ENCODE data around the gene VSTM4. TPM values are rescaled to one million over a fixed set of nuclear protein-coding genes. Genes with fewer than 3 reads are reported as not detected.

VSTM4 gene
- polyA plus RNA-seq, 1 experiment, result 4.4 TPM

- Histone ChIP-seq H3K27me3 (ENCODE audit: control insufficient read depth, insufficient read depth, low read length) (no peaks in the 10 kb centered on the region; the same call in 1 of the 2 replicates), H3K36me3 (ENCODE audit: control insufficient read depth, insufficient read depth, low read length) (no peaks in the 10 kb centered on the region), H3K4me3 (ENCODE audit: low read depth, low read length) (no peak overlapping the region)
- ChIA-PET CTCF (no interaction called here), POLR2A (no interaction called here)
- DNase-seq (ENCODE audit: low read depth), result no peak
- TF ChIP-seq CTCF (IDR thresholded peaks at IDR 0.05; ENCODE audit: insufficient read depth, low read depth, low read length), result no peak
Observed at GRCh38 chr10:49075743-49076142, 39.6 kb downstream of the VSTM4 start.

- Histone ChIP-seq H3K36me3 (ENCODE audit: control insufficient read depth, insufficient read depth, low read length) (no peaks in the 10 kb centered on the region), H3K4me3 (ENCODE audit: low read depth, low read length) (no peak overlapping the region), H3K27me3 (ENCODE audit: control insufficient read depth, insufficient read depth, low read length) (no peaks in the 10 kb centered on the region; the same call in 1 of the 2 replicates)
- no peak for TF ChIP-seq CTCF (IDR thresholded peaks at IDR 0.05; ENCODE audit: insufficient read depth, low read depth, low read length)
- ChIA-PET POLR2A (no interaction called here), CTCF (no interaction called here)
- no peak for DNase-seq (ENCODE audit: low read depth)
Observed at GRCh38 chr10:49074836-49075682, 40.3 kb downstream of the VSTM4 start.

- no peaks in the 10 kb centered on the region for H3K27me3 ChIP-seq (ENCODE audit: control insufficient read depth, insufficient read depth, low read length)
- TF ChIP-seq CTCF (IDR thresholded peaks at IDR 0.05; ENCODE audit: insufficient read depth, low read depth, low read length), result no peak
- no peak overlapping the region for H3K4me3 ChIP-seq (ENCODE audit: low read depth, low read length)
- POLR2A ChIA-PET, result no interaction called here
- no peaks in the 10 kb centered on the region for H3K36me3 ChIP-seq (ENCODE audit: control insufficient read depth, insufficient read depth, low read length)
- CTCF ChIA-PET, result no interaction called here
- DNase-seq (ENCODE audit: low read depth), result no peak
Observed at GRCh38 chr10:49072166-49072885, 43.0 kb downstream of the VSTM4 start.

GRCh38 chr10:49071160-49071761 lies 44.1 kb downstream of the VSTM4 start:
- TF ChIP-seq CTCF (IDR thresholded peaks at IDR 0.05; ENCODE audit: insufficient read depth, low read depth, low read length), result no peak
- no peak for DNase-seq (ENCODE audit: low read depth)
- no peaks in the 10 kb centered on the region for H3K36me3 ChIP-seq (ENCODE audit: control insufficient read depth, insufficient read depth, low read length)
- no peaks in the 10 kb centered on the region for H3K27me3 ChIP-seq (ENCODE audit: control insufficient read depth, insufficient read depth, low read length)
- CTCF ChIA-PET, result interaction anchor here (1.0 to 1.4 kb wide), 2 partner anchors 18 to 415 kb away, joined by 3 to 4 read pairs; no protein-coding TSS in a partner anchor
- POLR2A ChIA-PET, result no interaction called here
- H3K4me3 ChIP-seq (ENCODE audit: low read depth, low read length), result no peak overlapping the region

GRCh38 chr10:49070701-49071100 lies 44.6 kb downstream of the VSTM4 start:
- Histone ChIP-seq H3K4me3 (ENCODE audit: low read depth, low read length) (no peak overlapping the region), H3K27me3 (ENCODE audit: control insufficient read depth, insufficient read depth, low read length) (no peaks in the 10 kb centered on the region), H3K36me3 (ENCODE audit: control insufficient read depth, insufficient read depth, low read length) (no peaks in the 10 kb centered on the region)
- TF ChIP-seq CTCF (IDR thresholded peaks at IDR 0.05; ENCODE audit: insufficient read depth, low read depth, low read length), result no peak
- ChIA-PET CTCF (interaction anchor here (1.0 to 1.4 kb wide), 2 partner anchors 17 to 415 kb away, joined by 3 to 4 read pairs; no protein-coding TSS in a partner anchor), POLR2A (no interaction called here)
- DNase-seq (ENCODE audit: low read depth), result no peak
